Uterus (tissue), 2 donors: ENCODE measurements around the gene NFE2L1.

Source experiments
- CTCF ChIP-seq, 4 experiments: fragments of 200-600 bp in 2 of 4; fragments of 450-650 bp in 2 of 4; sonication (generic) in 2 of 4; IDR thresholded peaks; one replicate each; pipeline ENCODE4 v1.5.1; 2016 to 2019; ENCODE audit warnings: antibody characterized with exemption in 4 of 4, mild to moderate bottlenecking in 2 of 4, moderate library complexity in 1 of 4
- POLR2A ChIP-seq, 2 donors: fragments of 450-650 bp; IDR thresholded peaks; one replicate each; pipeline ENCODE4 v1.6.1; 2016; ENCODE audit warnings: antibody characterized with exemption in 2 of 2, mild to moderate bottlenecking in 1 of 2, moderate library complexity in 1 of 2

- no peak for TF ChIP-seq CTCF (IDR thresholded peaks at IDR 0.05)
- TF ChIP-seq POLR2A (IDR thresholded peaks at IDR 0.05), result no peak
Measured at GRCh38 chr17:48043176-48043575, 5.0 kb upstream of the NFE2L1 start.
